GM21717 (cell line): ENCODE results near the gene ASB15.
"Not testable (repeated sequence)": the region's sequence is repeated elsewhere in the genome, so short reads cannot be mapped to it uniquely, and the experiment has no call there.

Experiments used
- ATAC-seq: cut with Tn5 transposase; IDR thresholded peaks from one replicate; pipeline ENCODE4 v1.9.1; 2021; ENCODE audit warnings: mild to moderate bottlenecking, moderate library complexity; ENCODE audit not compliant: unreplicated experiment

Gene ASB15

GRCh38 chr7:123634011-123634573 is 32.5 kb downstream of the ASB15 start:
- ATAC-seq = not testable (repeated sequence)

DNA sequence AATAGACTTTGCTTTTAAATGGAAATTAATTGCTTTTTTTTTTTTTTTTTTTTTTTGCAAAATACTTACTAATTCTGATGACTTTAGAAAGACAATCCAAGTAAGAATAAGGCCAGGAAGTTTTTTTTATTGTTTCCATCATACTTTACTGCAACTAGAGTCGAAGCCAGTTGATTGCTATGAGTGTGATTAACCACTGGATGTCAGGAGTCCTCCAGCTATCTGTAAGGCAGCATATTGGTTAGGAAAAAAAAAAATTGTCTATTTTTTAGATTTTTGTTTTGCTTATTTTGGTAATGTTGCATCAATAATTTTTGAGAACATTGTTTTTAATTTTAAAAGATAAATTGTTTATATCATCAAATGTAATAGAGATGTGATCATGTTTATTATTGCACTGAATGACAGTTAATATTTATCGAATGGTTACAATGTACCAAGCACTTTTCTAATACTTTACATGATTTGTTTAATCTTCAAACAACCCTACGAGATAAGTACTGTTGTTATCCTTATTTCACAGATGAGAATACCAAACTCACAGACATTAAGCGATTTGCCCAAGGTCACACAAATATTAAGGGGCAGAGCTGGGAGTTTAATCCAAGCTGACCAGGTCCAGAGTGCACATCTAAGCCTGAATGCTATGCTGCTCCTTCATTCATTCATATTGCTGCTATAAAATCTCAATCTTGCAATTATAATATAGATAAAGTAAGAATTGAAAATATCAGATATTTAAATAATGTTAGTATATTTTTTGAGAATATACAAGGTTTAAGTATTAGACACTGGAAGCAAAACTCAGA is 34.1 kb downstream of the ASB15 start:
- ATAC-seq = no peak

DNA sequence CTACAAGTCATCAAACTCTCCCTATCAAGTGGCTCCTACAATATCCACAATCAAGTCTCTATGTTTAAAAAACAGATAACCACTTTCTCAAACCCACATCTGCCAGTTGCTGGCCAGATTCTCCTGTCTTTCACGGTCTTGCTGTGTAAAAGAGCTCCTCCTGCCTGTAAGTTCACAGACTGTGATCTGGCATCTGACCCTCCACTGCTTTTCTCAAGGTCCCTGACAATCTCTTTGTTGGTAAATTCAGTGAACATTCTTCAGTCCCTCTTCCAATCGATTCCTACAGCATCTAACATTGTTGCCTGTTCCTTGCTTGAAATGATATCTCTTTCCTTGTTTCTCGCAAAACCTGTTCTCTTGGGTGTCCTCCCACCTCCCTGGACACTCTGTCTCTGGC is 35.6 kb downstream of the ASB15 start:
- ATAC-seq = no peak

DNA sequence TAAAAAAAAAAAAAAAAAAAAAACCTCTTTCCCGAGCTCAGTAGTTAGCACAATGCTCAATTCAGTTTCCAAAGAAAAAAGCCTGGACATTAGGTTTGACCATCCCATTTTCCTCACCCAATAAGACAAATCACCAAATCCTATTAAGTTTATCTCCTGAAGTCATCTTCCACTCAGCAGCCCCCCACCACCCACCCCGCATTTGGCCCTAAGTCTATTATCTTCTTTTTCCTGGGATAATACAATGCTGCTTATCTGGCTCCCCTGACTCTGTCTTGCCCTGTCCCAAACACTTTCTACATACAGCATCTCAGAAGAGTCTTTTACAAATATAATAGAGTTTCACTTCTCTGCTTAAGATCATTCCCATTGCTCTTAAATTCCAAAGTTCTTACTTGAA is 36.3 kb downstream of the ASB15 start:
- ATAC-seq = no peak

GRCh38 chr7:123639631-123640030 is 38.0 kb downstream of the ASB15 start:
- ATAC-seq = no peak

GRCh38 chr7:123640583-123640982 is 39.0 kb downstream of the ASB15 start:
- ATAC-seq = no peak

DNA sequence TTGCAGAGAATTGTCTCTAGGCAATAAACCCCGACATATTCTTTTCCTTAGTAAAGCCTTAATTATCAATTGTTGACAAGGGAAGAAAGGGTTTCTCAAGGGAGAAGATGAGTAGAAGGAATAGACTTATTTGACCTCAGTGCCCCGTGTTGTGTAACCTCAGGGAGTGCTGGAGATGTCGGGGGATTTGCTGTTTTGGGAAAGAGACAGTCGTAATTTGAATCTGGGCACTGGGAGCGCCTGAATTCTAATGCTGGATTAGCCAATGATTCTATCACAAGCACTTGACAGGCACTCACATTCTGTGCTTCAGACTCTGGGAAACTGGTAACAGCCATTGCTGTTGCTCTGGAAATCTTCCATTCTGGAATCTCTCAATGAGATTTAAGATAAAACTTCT is 40.3 kb downstream of the ASB15 start:
- no peak for ATAC-seq

DNA sequence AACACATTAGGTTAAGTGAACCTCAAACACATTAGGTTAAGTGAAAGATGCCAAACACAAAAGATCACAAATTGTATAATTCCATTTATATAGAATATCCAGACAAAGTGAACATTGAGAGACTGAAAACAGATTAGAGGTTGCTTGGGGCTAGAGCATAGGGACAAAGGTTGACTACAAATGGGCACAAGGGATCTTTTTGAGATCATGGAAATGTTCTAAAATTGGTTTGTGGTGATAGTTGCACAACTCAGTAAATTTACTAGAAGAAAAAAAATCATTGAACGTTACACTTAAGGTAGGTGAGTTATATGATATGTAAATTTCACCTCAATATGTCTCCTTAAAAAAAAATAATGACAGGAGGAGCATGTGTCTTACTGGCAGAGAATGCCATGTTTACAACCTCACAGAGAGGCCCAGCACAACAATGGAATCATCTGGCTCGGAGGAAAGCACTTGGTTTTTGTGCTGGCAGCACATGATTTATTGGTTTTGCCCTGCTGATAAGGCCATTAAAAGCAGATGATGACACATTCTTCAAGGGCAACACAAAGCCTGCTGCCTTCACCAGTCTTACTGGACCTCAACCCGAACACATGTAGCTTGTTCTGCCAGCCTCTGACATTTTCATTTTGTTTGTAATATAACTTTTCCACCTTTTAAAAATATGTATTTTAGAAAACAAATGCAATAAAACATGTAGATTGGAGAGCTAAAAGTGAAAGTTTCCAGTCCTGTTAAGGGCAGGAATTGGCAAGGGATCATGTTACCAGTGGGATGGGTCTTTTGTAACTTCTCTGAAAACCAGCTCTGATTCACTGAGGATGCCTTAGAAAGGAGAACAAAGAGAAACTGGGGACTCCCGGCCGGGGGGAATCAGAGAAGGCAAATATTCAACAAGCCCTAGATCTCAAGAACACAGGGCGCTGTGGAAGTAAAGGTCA is 42.1 kb downstream of the ASB15 start:
- ATAC-seq = no peak

DNA sequence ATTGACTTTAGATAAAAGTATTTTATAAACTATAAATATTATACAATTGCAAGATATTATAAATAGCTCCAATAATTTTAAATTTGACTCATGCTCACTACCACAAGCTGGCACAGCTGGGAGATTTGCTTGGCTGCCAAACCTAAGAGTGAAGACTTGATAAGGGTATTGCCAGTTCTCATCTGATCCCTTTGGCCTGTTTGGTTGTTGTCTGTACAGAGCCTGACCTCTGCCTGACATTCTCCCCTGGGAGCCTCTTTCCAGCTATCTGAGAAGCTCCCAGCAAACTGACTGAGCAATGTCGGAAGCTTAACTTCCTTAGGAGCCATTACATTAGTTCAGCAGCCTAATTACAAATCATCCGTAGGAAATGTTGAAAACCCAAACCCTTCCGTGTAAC is 43.9 kb downstream of the ASB15 start:
- no peak for ATAC-seq

- no peak for ATAC-seq
Observed at GRCh38 chr7:123647106-123647730, 45.6 kb downstream of the ASB15 start.

- ATAC-seq = no peak
Observed at GRCh38 chr7:123649964-123650363, 48.3 kb downstream of the ASB15 start.

DNA sequence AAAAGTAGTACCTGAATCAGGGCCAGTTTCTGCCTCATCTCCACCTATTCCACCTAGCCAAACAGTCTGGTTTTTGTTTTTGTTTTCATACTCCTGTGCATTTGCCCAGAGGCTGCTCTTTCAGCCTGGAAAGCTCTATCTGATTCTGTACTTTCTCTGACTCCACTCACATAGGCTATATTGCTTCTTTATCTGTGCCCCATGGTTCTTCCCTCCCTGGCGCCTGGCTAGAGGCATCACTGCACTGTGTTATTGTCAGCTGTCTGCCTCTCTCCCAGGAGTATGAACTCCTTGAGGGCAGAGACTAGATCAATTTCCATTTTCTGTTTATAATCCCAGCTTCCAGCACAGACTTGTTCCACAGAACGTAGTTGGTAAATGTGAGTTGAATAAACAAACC is 49.0 kb downstream of the ASB15 start:
- ATAC-seq = no peak

- no peak for ATAC-seq
Observed at GRCh38 chr7:123652406-123652805, 50.8 kb downstream of the ASB15 start.

DNA sequence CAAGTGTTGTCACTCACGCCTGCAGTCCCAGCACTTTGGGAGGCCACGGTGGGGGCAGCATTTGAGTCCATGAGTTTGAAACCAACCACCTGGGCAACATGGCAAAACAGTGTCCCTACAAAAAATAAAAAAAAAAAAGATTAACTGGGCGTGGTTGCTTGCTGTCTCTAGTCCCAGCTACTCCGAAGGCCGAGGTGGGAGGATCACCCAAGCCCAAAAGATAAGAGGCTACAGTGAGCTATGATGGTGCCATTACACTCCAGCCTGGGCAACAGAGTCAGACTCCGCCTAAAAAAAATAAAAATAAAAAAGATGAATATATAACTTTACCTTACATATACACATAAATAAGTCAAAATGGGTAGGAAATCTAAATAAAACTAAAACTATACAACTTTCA is 51.5 kb downstream of the ASB15 start:
- no peak for ATAC-seq

- no peak for ATAC-seq
Observed at GRCh38 chr7:123655614-123656013, 54.0 kb downstream of the ASB15 start, which contains the start of gene LMOD2. TSS of gene LMOD2 (plus strand) at chr7:123655866. CDS start at chr7:123655964, 98 bp downstream.

- no peak for ATAC-seq
Observed at GRCh38 chr7:123656544-123657303, 55.1 kb downstream of the ASB15 start.

- no peak for ATAC-seq
Observed at GRCh38 chr7:123657304-123657685, 55.7 kb downstream of the ASB15 start.

DNA sequence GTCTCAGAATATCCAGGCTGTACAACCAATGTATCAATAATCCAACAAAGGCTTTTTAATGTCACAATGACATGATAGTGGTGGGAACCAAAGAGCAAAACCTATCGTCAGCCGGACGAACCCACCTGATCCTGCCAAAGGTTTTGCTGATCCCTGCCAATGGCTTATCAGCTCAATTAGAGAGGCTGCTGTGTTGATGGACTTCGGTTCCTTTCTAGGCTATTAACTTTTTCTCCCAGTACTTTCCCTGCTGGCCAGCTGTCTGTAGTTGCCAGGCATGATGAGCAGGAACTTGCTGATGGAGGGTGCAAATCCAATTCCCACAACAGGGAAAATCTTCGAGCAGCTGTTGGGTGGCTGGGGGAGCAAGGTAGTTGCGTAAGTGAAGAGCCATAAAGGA is 56.4 kb downstream of the ASB15 start:
- ATAC-seq = no peak

DNA sequence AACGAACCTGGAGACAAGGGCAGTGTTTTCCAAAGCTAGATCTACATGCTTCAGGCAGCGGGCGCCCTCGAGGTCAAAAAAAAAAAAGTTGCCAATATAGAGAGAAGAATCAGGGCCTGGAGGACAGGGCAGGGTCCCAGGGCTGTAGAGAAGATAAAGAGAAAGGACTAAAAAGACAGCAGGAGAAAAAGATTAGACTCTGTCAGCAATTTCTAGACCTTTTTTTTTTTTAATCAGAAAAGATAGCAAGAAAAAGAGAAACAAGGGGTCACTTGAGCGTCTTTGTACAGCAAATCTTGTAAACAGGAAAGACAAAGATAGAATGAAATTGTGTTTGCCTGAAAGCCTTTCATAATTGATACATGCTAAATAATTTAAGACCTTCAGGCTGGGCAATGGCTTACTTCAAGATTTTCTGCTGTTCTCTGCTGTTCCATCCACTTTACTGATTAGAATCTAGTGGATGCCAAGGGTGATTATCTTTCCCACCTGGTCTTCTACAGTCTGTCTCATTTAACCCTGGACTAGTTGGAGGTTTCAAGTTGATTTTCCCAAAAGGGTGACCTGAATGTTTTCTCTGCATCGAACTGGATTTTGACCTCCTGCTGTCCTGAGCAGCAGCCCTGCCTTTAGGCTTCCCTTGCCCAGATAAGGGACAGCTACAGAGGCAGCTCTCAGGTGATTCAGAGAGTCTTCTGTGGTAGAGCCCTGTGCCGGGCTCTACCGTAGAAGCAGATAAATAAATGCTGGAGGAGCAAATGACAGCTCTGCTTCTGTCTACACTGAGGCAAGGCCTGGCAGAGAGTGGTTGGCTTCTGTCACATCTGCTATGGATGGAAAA is 59.1 kb downstream of the ASB15 start:
- ATAC-seq = no peak
